ENCODE measurements around the gene GPR12. TPM values are rescaled to one million over a fixed set of nuclear protein-coding genes. Genes with fewer than 3 reads are reported as not detected.
A peak's percentile ranks its signal among the peaks of the same experiment; 100 is the strongest.

Gene GPR12, protein sequence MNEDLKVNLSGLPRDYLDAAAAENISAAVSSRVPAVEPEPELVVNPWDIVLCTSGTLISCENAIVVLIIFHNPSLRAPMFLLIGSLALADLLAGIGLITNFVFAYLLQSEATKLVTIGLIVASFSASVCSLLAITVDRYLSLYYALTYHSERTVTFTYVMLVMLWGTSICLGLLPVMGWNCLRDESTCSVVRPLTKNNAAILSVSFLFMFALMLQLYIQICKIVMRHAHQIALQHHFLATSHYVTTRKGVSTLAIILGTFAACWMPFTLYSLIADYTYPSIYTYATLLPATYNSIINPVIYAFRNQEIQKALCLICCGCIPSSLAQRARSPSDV
- not detected for total RNA-seq

DNA sequence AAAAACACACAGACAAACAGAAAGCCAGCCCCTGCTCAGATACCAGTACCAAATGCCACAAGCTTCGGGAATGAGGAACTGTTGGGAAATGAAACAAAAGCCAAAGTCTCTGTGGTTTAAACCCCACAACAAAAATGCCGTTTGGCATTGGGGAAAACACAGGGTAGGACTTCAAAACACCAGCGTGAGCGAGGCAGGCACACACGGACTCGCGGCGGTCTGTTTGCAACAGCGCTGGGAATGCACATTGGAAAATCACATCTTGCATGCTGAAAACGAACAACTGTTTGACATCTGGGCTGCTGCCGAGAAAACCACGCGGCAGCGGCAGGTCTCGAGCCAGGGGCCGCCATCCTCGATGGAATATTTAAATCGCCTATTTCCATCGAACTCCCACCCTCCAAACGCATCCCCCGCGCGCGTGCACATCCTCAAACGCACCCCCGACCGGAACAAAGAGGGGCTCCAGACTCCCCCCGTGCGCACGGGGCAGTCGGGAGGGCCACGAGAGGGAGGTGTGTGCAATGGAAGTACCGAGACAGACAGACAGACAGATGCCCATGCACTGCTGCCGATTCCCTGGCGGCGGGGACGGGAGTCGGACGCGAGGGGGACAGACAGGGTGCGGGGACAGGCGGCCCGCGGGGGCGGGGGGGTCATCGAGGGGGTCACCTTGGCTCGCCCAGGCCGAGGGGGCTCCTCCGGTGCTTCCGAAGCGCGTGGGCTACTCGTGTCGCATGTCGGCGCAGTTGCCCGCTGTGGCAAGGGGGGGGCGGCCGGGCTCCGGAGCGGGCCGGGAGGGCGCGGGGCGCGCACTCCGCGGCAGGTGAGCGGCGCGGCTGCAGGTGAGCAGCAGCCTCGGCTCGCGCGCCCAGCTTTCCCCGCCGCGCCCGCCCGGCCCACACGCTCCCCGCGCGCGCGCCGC, at the start of gene GPR12:
TSS of gene GPR12 (minus strand) at position 880 of the 925 bp plus-strand sequence. CDS start 959 bp downstream, outside the sequence.
- Histone ChIP-seq H3K27ac (no peak within 1 kb of the TSS), H3K9me3 (no peaks in the 10 kb centered on the region), H3K4me3 (peak within 1 kb of the TSS; percentile 36 to 55), H3K36me3 (no peaks in the 10 kb centered on the region), H3K4me1 (peaks cover 0 to 3% of the 10 kb centered on the region in 2 donors), H3K27me3 (peaks cover 4% of the 10 kb centered on the region)
- TF ChIP-seq, protein P1, sequence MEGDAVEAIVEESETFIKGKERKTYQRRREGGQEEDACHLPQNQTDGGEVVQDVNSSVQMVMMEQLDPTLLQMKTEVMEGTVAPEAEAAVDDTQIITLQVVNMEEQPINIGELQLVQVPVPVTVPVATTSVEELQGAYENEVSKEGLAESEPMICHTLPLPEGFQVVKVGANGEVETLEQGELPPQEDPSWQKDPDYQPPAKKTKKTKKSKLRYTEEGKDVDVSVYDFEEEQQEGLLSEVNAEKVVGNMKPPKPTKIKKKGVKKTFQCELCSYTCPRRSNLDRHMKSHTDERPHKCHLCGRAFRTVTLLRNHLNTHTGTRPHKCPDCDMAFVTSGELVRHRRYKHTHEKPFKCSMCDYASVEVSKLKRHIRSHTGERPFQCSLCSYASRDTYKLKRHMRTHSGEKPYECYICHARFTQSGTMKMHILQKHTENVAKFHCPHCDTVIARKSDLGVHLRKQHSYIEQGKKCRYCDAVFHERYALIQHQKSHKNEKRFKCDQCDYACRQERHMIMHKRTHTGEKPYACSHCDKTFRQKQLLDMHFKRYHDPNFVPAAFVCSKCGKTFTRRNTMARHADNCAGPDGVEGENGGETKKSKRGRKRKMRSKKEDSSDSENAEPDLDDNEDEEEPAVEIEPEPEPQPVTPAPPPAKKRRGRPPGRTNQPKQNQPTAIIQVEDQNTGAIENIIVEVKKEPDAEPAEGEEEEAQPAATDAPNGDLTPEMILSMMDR (IDR thresholded peaks at IDR 0.05) = no peak
- intact Hi-C loops (cut with DNase I) = no loop called here
- DNase-seq (ENCODE audit: low spot score in 2 of 2) = no peak

DNA sequence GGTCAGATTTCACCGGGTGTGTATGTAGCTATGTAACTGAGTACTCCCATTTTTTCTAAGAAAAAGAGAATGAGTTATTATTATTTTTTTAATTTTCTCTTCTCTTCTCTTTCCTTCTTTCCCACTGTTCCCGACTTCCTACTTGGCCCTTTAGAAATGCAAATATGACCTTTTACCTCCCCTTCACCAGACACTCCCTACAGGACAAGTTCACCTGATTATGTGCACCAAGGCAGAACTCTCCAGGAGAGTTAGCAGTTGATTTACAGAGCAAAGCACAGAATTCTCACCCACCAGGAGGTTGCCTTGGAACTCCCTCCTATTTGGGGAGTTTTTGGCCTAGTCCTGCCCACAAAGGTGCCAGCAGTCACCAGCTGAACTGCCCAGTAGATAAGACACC, 49.5 kb upstream of the GPR12 start:
- no peaks in the 10 kb centered on the region for H3K36me3 ChIP-seq
- H3K4me1 ChIP-seq = no peaks in the 10 kb centered on the region
- TF ChIP-seq, protein P1 (IDR thresholded peaks at IDR 0.05) = no peak
- H3K27me3 ChIP-seq = no peaks in the 10 kb centered on the region
- no peak for DNase-seq (ENCODE audit: low spot score in 2 of 2)
- H3K27ac ChIP-seq = no peak overlapping the region
- no peaks in the 10 kb centered on the region for H3K9me3 ChIP-seq
- intact Hi-C loops (cut with DNase I) = no loop called here
- no peak overlapping the region for H3K4me3 ChIP-seq

DNA sequence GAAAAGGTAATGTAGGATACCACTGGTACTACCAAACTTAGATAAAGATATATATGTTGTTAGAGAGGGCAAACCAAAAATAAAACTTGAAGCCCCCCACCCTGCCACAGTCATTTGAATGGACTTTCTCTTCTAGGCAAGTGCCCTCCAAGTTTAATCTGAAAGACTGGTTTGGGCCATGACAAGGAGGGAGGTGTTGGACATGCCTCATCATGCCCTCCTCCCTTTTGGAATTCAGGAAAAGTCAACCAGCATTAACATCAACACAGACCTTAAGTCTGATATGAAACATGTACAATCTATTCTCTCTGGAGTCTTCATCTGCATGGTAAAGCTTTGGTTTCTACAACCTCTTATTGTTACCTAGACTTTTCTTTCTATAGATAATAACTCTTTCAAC, 46.3 kb upstream of the GPR12 start:
- no peak for DNase-seq (ENCODE audit: low spot score in 2 of 2)
- Histone ChIP-seq H3K4me1 (no peaks in the 10 kb centered on the region), H3K4me3 (no peak overlapping the region), H3K27me3 (no peaks in the 10 kb centered on the region), H3K27ac (no peak overlapping the region), H3K36me3 (no peaks in the 10 kb centered on the region), H3K9me3 (no peaks in the 10 kb centered on the region)
- TF ChIP-seq, protein P1 (IDR thresholded peaks at IDR 0.05) = no peak
- intact Hi-C loops (cut with DNase I) = no loop called here

DNA sequence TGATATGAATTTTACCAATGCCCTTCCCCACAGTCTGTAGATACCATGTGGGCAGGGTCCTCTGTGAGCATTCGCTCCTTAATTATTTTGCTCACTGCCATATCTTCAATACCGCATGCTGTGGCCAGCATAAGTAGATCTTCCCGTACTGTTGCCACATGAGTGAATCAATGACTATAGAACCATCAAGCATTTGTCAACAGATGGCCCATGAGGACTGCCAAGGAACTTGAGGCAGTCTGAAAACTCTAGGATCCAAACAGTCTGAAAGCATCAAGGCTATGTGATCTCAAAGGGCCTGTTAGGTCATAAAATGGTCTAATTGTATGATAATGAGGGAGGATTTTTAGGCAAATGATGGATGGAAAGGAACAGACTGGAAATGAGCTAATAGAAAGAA, 27.4 kb upstream of the GPR12 start:
- Histone ChIP-seq H3K4me1 (no peaks in the 10 kb centered on the region), H3K36me3 (no peaks in the 10 kb centered on the region), H3K27ac (no peak overlapping the region), H3K4me3 (no peak overlapping the region), H3K27me3 (no peaks in the 10 kb centered on the region), H3K9me3 (no peaks in the 10 kb centered on the region)
- intact Hi-C loops (cut with DNase I) = no loop called here
- DNase-seq (ENCODE audit: low spot score in 2 of 2) = no peak
- TF ChIP-seq, protein P1 (IDR thresholded peaks at IDR 0.05) = no peak

DNA sequence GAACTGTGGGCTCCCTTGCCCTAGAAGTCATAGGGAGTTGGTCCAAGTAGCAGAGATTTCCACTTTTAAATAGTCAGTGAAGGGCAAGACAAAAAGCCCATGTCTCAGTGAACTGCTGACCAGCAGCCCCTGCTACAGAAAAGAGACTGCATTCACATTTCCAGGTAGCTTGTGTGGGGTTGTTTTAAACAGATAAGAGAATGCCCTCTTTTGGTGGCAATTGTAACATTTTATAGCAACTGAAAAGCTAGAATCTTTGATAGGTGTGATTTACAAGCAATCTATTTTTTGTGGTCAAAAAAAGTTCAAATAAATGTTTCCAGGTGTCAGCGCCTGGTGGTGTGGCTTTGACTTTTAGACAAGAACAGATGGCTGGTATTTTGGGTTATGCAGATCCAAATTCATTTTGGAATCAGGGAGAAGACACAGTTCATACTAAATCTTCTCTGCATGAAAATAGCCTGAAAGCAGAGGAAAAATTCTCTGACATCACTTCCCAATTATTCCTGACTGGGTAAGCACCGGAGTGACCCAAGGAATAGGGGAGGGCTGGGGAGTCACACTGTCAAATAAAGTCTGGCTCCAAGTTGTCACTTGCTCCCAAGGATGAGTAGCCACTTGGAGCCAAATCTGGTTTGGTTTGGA, 26.2 kb upstream of the GPR12 start:
- intact Hi-C loops (cut with DNase I) = no loop called here
- no peaks in the 10 kb centered on the region for H3K9me3 ChIP-seq
- H3K4me3 ChIP-seq = no peak overlapping the region
- H3K27me3 ChIP-seq = no peaks in the 10 kb centered on the region
- no peak overlapping the region for H3K27ac ChIP-seq
- no peaks in the 10 kb centered on the region for H3K4me1 ChIP-seq
- TF ChIP-seq, protein P1 (IDR thresholded peaks at IDR 0.05) = no peak
- DNase-seq (ENCODE audit: low spot score in 2 of 2) = no peak
- no peaks in the 10 kb centered on the region for H3K36me3 ChIP-seq

Data from ascending aorta (tissue), 2 donors.